ENCODE data around the gene TTYH3.

TTYH3 gene

GRCh38 chr7:2637066-2637471 lies 5.3 kb downstream of the TTYH3 start:
- Histone ChIP-seq H3K4me3 (ENCODE audit: low read depth, low read length) (no peak overlapping the region), H3K9me3 (ENCODE audit: control insufficient read depth, insufficient read depth, low read depth, low read length) (no peaks in the 10 kb centered on the region), H3K36me3 (ENCODE audit: control insufficient read depth in 2 of 2, insufficient read depth in 1 of 2, low read length in 2 of 2) (peaks cover 0 to 18% of the 10 kb centered on the region in 2 experiments; a peak in 1 of 3 replicates), H3K27ac (ENCODE audit: extremely low read depth, low read depth, low read length) (no peak overlapping the region), H3K4me1 (ENCODE audit: control insufficient read depth, insufficient read depth, low read length) (0 out of 2 replicates have a peak, but pooled peaks cover 8% of the 10 kb centered on the region)
- POLR2A ChIA-PET = no interaction called here
- CTCF ChIA-PET = no interaction called here
- no peak for TF ChIP-seq ZNF645 (tag by site-specific recombination; IDR thresholded peaks at IDR 0.05)
- no peak for TF ChIP-seq ZNF747 (tag by site-specific recombination; IDR thresholded peaks at IDR 0.05)
- no peak for TF ChIP-seq KLF17 (tag by site-specific recombination; IDR thresholded peaks at IDR 0.05)

- Histone ChIP-seq H3K4me1 (ENCODE audit: control insufficient read depth, insufficient read depth, low read length) (0 out of 2 replicates have a peak, but pooled peaks cover 8% of the 10 kb centered on the region), H3K36me3 (ENCODE audit: control insufficient read depth in 2 of 2, insufficient read depth in 1 of 2, low read length in 2 of 2) (peaks cover 0 to 18% of the 10 kb centered on the region in 2 experiments; a peak in 1 of 3 replicates), H3K27ac (ENCODE audit: extremely low read depth, low read depth, low read length) (peak overlapping the region; percentile 37; the same call in 1 of the 2 replicates), H3K9me3 (ENCODE audit: control insufficient read depth, insufficient read depth, low read depth, low read length) (no peaks in the 10 kb centered on the region), H3K4me3 (ENCODE audit: low read depth, low read length) (no peak overlapping the region)
- ChIA-PET POLR2A (no interaction called here), CTCF (no interaction called here)
- TF ChIP-seq KLF17 (tag by site-specific recombination; IDR thresholded peaks at IDR 0.05) (no peak), ZFHX2 (tag by site-specific recombination; conservative IDR thresholded peaks at IDR 0.05) (peak; percentile 28; the same call in 1 of the 2 replicates)
These were observed 5.9 kb downstream of the TTYH3 start for GRCh38 chr7:2637505-2638223.

GRCh38 chr7:2638224-2638991 lies 6.6 kb downstream of the TTYH3 start:
- H3K9me3 ChIP-seq (ENCODE audit: control insufficient read depth, insufficient read depth, low read depth, low read length) = no peaks in the 10 kb centered on the region
- H3K27ac ChIP-seq (ENCODE audit: extremely low read depth, low read depth, low read length) = no peak overlapping the region
- peaks cover 0 to 18% of the 10 kb centered on the region in 2 experiments; a peak in 1 of 3 replicates for H3K36me3 ChIP-seq (ENCODE audit: control insufficient read depth in 2 of 2, insufficient read depth in 1 of 2, low read length in 2 of 2)
- H3K4me1 ChIP-seq (ENCODE audit: control insufficient read depth, insufficient read depth, low read length) = 0 out of 2 replicates have a peak, but pooled peaks cover 8% of the 10 kb centered on the region
- ChIA-PET CTCF (interaction anchor here (0.9 kb wide), 1 partner anchor 12 kb away, joined by 3 read pairs; no protein-coding TSS in a partner anchor), POLR2A (no interaction called here)
- no peak overlapping the region for H3K4me3 ChIP-seq (ENCODE audit: low read depth, low read length)
- TF ChIP-seq HOXA7 (CRISPR knock-in tag; IDR thresholded peaks at IDR 0.05; ENCODE audit: borderline replicate concordance) (no peak), KLF10 (tag by site-specific recombination; IDR thresholded peaks at IDR 0.05) (no peak), ZBTB10 (tag by site-specific recombination; IDR thresholded peaks at IDR 0.05) (no peak), ZNF157 (tag by site-specific recombination; IDR thresholded peaks at IDR 0.05) (no peak), ZNF837 (tag by site-specific recombination; IDR thresholded peaks at IDR 0.05) (no peak), ZNF16 (tag by site-specific recombination; IDR thresholded peaks at IDR 0.05; ENCODE audit: low read depth) (no peak), KLF9 (tag by site-specific recombination; IDR thresholded peaks at IDR 0.05; ENCODE audit: low read depth) (no peak), ZNF2 (tag by site-specific recombination; IDR thresholded peaks at IDR 0.05) (no peak), ZNF394 (tag by site-specific recombination; IDR thresholded peaks at IDR 0.05; ENCODE audit: borderline replicate concordance) (no peak), ZBTB49 (tag by site-specific recombination; IDR thresholded peaks at IDR 0.05; ENCODE audit: low read depth) (no peak), ZNF148 (tag by site-specific recombination; IDR thresholded peaks at IDR 0.05; ENCODE audit: borderline replicate concordance) (no peak), ZNF423 (tag by site-specific recombination; IDR thresholded peaks at IDR 0.05) (no peak), ZNF433 (tag by site-specific recombination; IDR thresholded peaks at IDR 0.05; ENCODE audit: low read depth) (no peak)

Data from HEK293 (cell line).